ENCODE data around the gene HECTD2.
A peak's percentile ranks its signal among the peaks of the same experiment; 100 is the strongest.
"Not testable (repeated sequence)": the region's sequence is repeated elsewhere in the genome, so short reads cannot be mapped to it uniquely, and the experiment has no call there.

Gene HECTD2, protein sequence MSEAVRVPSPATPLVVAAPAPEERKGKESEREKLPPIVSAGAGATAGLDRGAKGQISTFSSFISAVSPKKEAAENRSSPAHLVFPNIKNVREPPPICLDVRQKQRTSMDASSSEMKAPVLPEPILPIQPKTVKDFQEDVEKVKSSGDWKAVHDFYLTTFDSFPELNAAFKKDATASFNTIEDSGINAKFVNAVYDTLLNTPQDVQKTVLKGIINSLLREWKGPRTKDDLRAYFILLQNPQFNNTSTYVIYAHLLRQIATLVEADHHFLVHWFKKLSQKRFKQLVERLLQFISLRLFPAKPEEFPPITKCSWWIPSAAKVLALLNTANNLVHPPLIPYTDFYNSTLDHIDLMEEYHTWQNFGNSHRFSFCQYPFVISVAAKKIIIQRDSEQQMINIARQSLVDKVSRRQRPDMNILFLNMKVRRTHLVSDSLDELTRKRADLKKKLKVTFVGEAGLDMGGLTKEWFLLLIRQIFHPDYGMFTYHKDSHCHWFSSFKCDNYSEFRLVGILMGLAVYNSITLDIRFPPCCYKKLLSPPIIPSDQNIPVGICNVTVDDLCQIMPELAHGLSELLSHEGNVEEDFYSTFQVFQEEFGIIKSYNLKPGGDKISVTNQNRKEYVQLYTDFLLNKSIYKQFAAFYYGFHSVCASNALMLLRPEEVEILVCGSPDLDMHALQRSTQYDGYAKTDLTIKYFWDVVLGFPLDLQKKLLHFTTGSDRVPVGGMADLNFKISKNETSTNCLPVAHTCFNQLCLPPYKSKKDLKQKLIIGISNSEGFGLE

DNA sequence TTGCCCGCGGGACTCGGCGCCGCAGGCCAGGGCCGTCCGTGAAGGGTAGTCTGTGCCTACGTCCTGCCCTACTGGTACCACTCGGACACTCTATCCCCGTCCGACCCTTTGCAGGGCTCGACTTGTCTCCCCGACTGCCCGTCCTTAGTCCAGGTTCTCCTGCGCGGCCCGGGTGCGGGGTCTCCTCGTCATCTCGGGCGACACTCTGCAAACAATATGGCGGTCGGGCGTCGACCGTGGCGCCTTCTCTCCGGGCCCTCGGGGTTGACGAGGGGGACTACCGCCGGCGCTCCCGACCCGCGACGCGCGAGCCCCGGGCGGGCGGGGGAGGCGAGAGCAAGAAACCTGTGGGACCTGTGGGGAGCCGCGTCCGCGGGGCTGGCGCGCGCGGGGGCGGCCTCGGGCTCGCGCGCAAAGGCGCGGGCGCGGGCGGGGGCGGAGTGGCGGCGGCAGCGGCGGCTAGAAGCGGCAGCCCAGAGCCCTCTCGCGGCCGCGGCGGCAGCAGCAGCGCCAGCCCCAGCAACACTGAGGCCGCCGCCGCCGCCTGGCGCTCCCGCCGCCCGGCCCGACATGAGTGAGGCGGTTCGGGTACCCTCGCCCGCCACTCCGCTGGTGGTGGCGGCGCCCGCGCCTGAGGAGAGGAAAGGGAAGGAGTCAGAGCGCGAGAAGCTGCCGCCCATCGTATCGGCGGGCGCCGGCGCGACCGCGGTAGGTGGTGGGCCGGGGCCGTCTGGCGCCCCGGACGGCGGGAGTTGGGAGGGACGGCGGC lies at the start of gene HECTD2:
Gene HECTD2, plus strand, starts transcription at position 476 of the 769 bp plus-strand sequence. Its CDS starts 95 bp downstream, at position 571.
- Histone ChIP-seq H3K4me2 (peak within 1 kb of the TSS; percentile 83), H3K4me3 (peak within 1 kb of the TSS; percentile 92), H3K27ac (peak within 1 kb of the TSS; percentile 99), H3K36me3 (no peaks in the 10 kb centered on the region), H3K9ac (peak within 1 kb of the TSS; percentile 99), H3K4me1 (peaks cover 15% of the 10 kb centered on the region), H3K27me3 (no peaks in the 10 kb centered on the region), H4K20me1 (no peaks in the 10 kb centered on the region), H3K9me3 (no peaks in the 10 kb centered on the region)
- TF ChIP-seq Cebpa-rat (IDR thresholded peaks at IDR 0.05): no peak

DNA sequence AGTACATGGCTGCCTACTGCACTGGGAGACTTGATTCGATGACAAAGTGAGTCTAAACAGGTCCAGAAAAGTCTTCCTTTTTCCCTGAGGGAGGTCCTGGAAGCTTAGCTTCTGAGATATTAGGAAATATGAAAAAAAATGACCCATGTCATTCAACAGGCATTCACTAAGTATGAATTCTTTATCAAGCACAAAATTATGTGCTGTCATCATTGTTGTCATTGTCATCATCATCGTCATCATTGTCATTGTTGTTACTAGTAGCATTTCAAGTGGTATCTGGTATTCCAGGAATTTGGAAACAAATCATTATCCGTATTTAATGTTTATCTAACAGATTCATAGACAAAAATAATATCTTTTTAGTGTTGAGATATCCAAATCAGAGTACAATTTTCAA lies 49.7 kb upstream of the HECTD2 start:
- Histone ChIP-seq H3K9me3 (no peaks in the 10 kb centered on the region; the same call in 1 of the 2 replicates), H3K27me3 (no peaks in the 10 kb centered on the region), H4K20me1 (no peaks in the 10 kb centered on the region), H3K4me2 (no peak overlapping the region), H3K27ac (no peak overlapping the region), H3K36me3 (no peaks in the 10 kb centered on the region), H3K4me1 (no peaks in the 10 kb centered on the region), H3K4me3 (no peak overlapping the region), H3K9ac (no peak overlapping the region)
- TF ChIP-seq Cebpa-rat (IDR thresholded peaks at IDR 0.05): no peak

DNA sequence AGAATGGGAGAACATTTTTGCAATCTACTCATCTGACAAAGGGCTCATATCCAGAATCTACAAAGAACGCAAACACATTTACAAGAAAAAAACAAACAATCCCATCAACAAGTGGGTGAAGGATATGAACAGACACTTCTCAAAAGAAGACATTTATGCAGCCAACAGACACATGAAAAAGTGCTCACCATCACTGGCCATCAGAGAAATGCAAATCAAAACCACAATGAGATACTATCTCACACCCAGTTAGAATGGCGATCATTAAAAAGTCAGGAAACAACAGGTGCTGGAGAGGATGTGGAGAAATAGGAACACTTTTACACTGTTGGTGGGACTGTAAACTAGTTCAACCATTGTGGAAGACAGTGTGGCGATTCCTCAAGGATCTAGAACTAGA lies 44.6 kb upstream of the HECTD2 start:
- H3K4me1 ChIP-seq, H3K9ac ChIP-seq, H3K4me2 ChIP-seq, H3K27ac ChIP-seq, H3K36me3 ChIP-seq, H3K4me3 ChIP-seq, H3K9me3 ChIP-seq, H3K27me3 ChIP-seq, H4K20me1 ChIP-seq: not testable (repeated sequence)

DNA sequence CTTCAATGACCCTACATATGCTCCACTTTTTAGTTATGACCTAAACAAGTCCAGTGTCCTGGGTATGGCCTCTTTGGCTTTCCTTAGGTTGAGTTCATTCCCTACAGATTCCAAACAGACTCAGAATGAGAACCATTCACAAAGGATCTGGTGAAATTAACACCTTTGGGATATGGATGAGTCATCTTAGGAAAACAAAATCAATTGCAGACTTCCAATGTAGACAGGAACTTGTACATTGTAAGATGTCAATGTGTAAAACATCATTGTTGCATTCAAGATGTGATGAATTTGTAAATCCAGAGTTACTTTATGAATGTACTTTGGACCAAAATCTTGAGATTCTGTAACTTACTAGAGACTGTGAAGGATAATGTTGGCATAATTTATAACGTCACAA lies 43.4 kb upstream of the HECTD2 start:
- TF ChIP-seq Cebpa-rat (IDR thresholded peaks at IDR 0.05): no peak
- Histone ChIP-seq H3K9ac (no peak overlapping the region), H4K20me1 (no peaks in the 10 kb centered on the region), H3K9me3 (no peaks in the 10 kb centered on the region; the same call in 1 of the 2 replicates), H3K4me1 (no peaks in the 10 kb centered on the region), H3K4me2 (no peak overlapping the region), H3K36me3 (no peaks in the 10 kb centered on the region), H3K4me3 (no peak overlapping the region), H3K27me3 (no peaks in the 10 kb centered on the region), H3K27ac (no peak overlapping the region)

DNA sequence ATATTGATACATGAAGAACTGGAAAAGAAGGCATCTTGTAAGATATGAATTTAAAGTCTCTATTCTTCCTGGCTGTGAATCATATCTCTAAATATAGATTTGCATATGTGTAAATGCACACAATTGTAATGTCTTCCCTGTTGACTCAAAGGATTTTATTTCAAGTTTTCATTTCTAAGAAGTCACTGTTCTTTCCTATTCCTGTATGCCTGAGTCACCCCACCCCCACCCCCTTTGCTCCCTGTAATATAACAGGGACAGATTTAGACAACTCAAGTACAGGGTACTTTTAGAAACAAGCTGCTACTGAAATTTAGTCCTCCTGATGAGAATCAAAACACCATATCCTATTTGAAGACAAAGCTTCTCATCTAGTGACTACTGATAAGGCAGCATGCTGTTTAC lies 43.0 kb upstream of the HECTD2 start:
- H3K27ac ChIP-seq: no peak overlapping the region
- no peaks in the 10 kb centered on the region for H3K4me1 ChIP-seq
- H3K4me3 ChIP-seq: no peak overlapping the region
- no peaks in the 10 kb centered on the region for H3K27me3 ChIP-seq
- H3K4me2 ChIP-seq: no peak overlapping the region
- H3K9ac ChIP-seq: no peak overlapping the region
- H4K20me1 ChIP-seq: no peaks in the 10 kb centered on the region
- no peaks in the 10 kb centered on the region; the same call in 1 of the 2 replicates for H3K9me3 ChIP-seq
- TF ChIP-seq Cebpa-rat (IDR thresholded peaks at IDR 0.05): no peak
- H3K36me3 ChIP-seq: no peaks in the 10 kb centered on the region

DNA sequence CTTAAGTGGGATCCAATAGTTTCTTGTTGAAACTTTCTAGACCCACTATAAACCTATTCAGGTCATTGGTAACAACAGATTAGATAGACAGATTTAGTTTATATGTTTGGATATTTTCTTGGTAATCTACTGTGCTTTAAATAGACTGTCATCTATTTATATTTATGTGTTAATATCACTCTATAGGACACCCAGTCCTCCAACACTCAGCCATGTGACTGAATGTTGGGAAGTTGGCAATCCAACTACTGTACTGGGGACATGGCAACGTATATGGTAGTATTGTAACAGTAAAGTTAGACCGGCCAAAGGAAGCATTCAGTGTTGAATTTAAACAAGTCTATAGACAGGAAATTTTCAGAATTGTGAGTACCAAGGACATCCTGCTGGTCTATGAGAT lies 42.6 kb upstream of the HECTD2 start:
- no peak overlapping the region for H3K27ac ChIP-seq
- no peak overlapping the region for H3K9ac ChIP-seq
- no peaks in the 10 kb centered on the region for H4K20me1 ChIP-seq
- H3K4me3 ChIP-seq: no peak overlapping the region
- H3K9me3 ChIP-seq: no peaks in the 10 kb centered on the region; the same call in 1 of the 2 replicates
- TF ChIP-seq Cebpa-rat (IDR thresholded peaks at IDR 0.05): no peak
- no peaks in the 10 kb centered on the region for H3K27me3 ChIP-seq
- no peak overlapping the region for H3K4me2 ChIP-seq
- H3K36me3 ChIP-seq: no peaks in the 10 kb centered on the region
- H3K4me1 ChIP-seq: no peaks in the 10 kb centered on the region

DNA sequence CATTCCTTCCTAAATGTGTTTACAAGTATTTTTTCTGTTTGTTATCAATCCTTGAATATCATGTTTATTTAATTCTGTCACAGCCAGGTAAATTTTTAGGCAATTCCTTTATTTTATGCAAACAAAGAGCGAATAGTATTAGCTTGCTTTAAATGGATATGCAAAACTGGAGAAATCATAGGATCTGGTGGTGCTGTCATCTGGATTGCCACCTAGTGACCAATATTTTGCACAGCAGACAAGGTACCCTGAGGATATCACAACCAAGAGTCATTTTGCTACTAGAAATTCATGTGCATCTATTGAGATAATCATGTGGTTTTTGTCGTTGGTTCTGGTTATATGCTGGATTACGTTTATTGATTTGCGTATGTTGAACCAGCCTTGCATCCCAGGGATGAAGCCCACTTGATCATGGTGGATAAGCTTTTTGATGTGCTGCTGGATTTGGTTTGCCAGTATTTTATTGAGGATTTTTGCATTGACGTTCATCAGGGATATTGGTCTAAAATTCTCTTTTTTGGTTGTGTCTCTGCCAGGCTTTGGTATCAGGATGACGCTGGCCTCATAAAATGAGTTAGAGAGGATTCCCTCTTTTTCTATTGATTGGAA lies 40.1 kb upstream of the HECTD2 start:
- H3K27ac ChIP-seq, H3K9ac ChIP-seq, H3K27me3 ChIP-seq, H3K4me1 ChIP-seq, H4K20me1 ChIP-seq, H3K36me3 ChIP-seq, H3K4me3 ChIP-seq, H3K4me2 ChIP-seq: not testable (repeated sequence)
- peaks cover 19% of the 10 kb centered on the region for H3K9me3 ChIP-seq

DNA sequence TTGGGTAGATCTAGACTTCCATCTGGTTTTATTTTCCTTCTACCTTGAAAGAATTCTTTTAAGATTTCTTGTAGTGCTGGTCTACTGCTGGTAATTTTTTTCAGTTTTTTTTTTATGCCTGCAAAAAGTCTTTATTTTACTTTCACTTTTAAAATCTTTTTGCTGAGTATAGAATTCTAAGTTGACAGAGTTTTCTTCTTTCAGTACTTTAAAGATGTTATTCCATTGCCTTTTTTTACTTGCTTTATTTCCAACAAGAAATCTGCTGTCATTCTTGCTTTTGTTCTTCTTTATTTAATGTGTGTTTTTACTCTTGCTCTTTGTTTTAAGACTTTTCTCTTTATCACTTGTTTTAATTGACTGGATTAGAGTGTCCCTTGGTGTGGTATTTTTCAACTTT lies 36.1 kb upstream of the HECTD2 start:
- Histone ChIP-seq H3K4me1 (no peaks in the 10 kb centered on the region), H3K4me2 (no peak overlapping the region), H3K27me3 (no peaks in the 10 kb centered on the region), H3K9ac (no peak overlapping the region), H3K36me3 (no peaks in the 10 kb centered on the region), H3K9me3 (peaks cover 33% of the 10 kb centered on the region), H3K4me3 (no peak overlapping the region), H4K20me1 (no peaks in the 10 kb centered on the region), H3K27ac (no peak overlapping the region)
- no peak for TF ChIP-seq Cebpa-rat (IDR thresholded peaks at IDR 0.05)

DNA sequence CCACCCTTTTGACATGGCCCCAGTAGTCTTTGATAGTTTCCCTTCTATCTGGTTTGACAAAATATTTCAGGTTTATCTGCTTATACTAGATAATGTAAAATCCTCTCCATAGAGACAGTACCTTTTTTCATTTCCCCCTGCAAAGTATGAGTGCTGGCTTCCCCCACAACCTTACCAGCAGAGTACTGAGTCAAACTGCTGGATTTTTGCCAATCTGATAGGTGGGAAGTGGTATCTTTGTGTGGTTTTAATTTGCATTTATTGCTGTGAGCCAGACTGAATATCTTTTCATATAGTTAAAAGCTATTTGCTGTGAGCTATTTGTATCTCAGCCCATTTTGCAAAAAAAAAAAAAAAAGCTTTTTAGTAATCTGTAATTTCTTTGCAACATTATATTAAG lies 32.1 kb upstream of the HECTD2 start:
- H3K27me3 ChIP-seq: no peaks in the 10 kb centered on the region
- no peaks in the 10 kb centered on the region for H3K4me1 ChIP-seq
- peaks cover 32% of the 10 kb centered on the region for H3K9me3 ChIP-seq
- no peak overlapping the region for H3K4me3 ChIP-seq
- no peak overlapping the region for H3K4me2 ChIP-seq
- H4K20me1 ChIP-seq: no peaks in the 10 kb centered on the region
- no peak overlapping the region for H3K27ac ChIP-seq
- no peak for TF ChIP-seq Cebpa-rat (IDR thresholded peaks at IDR 0.05)
- H3K9ac ChIP-seq: no peak overlapping the region
- H3K36me3 ChIP-seq: no peaks in the 10 kb centered on the region
